ENCODE measurements around the gene DFFB.

The DFFB gene

DNA sequence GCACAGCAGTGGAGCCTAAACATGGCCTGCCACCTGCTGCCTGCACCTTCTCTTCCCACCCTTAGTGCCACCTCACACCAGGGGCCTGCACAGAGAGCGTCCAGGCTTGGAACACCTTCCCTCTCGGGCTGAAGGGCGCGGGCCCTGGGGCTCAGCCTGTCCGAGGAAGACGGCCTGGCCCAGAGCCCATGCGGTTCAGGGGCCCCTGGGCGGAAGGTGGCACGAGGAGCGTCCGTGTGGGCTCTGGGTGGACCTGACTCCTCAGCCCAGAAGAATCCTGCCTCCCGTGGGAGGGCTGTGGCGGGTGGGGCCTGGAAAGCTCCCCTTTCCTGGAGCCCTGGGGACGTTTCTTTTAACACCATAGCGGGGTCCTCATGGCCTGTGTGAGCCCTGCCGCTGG, 19.4 kb downstream of the DFFB start:
- no peak for DNase-seq

- no peak for DNase-seq
Observed at GRCh38 chr1:3879099-3879498, 21.8 kb downstream of the DFFB start.

- no peak for DNase-seq
Observed at GRCh38 chr1:3879787-3880428, 22.6 kb downstream of the DFFB start.

- DNase-seq, result no peak
Observed at GRCh38 chr1:3880429-3881192, 23.3 kb downstream of the DFFB start.

DNA sequence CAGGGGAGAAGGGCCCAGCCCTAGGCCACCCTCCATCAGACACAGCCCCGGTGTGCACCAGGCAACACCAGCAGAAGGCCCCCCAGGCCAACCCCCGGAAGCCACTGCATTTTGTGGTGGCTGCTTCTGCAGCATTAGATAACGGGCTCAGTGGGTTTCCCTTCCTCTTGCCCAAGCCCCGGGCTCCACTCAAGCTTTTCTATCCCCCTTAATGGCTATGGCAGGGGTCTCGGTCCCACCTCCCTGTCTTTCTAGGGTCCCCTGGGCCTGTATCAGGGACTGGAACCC, 23.9 kb downstream of the DFFB start:
- no peak for DNase-seq

GRCh38 chr1:3883194-3883925, 26.1 kb downstream of the DFFB start:
- DNase-seq, result no peak

GRCh38 chr1:3884966-3885365, 27.7 kb downstream of the DFFB start:
- DNase-seq, result no peak

DNA sequence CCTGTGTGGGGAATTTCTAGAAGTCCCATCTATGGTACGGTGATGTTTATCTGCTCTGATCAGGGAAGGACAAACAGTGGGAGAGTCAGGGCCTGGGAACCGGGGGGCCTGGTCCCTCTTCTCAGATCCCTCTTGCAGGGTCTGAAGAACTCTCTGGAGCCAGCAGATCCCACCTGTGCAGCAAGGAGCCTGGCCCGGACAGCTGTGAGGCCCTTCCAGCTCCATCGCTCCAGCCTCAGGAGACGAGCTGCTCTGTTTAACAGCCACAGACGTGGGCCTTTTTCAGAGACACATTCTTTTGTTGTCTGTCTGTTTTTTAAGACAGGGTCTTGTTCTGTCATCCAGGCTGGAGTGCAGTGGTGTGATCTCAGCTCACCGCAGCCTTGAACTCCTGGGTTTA, 28.3 kb downstream of the DFFB start:
- no peak for DNase-seq

- DNase-seq, result no peak
Observed at GRCh38 chr1:3886106-3886670, 28.9 kb downstream of the DFFB start.

DNA sequence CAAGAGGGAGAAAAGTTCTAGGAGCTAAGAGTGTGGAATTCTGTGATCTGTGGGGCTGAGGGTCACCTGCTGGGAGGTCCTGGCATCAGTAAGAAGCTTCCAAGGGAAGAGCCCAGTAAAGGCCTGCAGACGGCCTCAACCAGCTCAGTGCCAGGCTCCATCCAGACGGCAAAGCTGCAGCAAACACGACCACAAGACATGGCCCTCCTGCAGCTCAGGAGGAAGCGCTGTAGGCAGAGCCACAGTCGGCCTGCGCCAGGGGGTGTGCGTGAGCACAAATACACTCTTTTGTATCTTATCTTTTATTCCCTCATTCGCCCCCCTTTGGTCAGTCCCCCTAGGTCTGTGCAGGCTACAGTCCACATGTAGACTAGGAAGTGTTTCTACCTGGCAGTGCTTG, 29.4 kb downstream of the DFFB start:
- DNase-seq, result no peak

GRCh38 chr1:3888301-3888700, 31.0 kb downstream of the DFFB start:
- no peak for DNase-seq

DNA sequence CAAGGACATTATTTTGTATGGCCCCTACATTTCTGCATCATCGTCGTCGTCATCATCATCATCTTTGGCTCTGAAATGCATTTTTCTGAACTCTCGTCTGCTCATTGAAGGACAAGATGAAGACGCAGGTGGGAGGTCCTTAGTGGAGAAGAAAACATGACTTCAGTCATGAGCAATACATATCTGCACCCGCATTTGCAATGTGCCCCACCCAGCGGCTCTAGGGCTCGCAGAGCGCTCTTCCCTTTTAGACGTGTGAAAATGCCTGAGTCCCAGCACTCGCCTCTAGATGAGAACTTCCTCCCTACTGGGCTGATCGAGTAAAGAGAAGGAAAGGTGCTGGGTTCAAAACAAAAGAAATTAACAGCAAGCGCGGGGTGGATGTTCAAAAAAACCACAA, 32.7 kb downstream of the DFFB start:
- no peak for DNase-seq

DNA sequence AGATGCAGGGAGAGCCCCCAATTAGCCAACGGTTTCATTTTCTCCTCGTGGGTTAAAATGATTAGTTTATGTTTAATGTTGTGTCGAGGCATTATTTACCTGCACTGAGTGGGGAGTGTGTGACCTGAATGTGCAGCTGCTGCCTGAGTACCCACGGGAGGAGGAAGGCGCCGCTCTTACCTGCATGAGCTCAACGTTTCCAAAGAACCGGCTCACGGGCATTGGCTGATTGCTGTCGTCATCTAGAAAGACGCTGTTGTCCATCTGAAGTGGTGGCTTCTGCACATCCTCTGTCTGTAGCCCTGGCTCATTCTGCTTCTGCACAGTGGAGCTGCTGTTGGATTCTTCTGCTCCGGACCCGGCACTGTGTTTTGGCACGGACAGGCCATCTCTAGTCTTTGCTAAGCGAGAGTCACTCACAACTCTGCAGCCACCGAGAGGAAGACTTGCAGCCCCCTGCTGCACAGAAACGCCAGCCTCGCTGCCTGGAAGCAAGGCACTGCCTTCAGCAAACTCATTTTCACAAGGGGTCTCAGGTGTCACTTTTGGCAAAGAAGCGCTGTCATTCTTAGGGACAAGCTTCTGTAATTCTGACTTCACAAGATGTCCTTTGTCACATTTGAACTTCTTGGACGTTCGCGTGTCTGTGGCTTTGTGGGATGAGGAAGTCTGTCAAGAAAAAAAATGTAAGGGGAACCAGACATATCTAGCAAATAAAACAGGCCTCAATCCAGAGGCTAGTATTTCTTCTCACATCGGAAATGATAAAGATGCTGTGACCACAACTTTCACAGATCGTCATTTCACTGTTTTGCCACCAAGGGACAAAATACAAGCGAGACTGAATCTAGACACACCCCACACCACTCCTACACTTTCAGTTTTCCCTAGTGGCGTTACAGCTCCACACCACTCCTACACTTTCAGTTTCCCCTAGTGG, 33.4 kb downstream of the DFFB start:
- DNase-seq, result no peak

GRCh38 chr1:3891329-3891865, 34.1 kb downstream of the DFFB start:
- DNase-seq, result no peak

DNA sequence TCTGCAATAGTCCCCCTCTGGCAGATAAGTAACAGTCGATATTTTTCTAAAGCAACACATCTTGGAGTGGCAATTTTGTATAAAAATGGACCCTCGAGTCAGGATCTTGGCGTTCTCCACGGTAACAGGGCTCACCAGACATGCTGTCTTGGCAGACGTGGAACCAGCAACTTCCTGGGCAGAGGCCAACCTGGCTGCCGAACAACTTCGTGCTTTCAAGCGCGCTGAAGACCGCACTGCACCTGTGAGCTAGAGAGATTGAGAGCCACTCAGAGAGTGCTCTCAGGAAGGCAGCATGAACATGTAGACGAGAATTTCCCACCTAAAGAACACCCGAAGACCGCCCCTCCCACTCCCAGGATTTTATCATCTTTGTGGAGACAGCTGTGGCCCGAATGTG, 35.5 kb downstream of the DFFB start:
- no peak for DNase-seq

DNA sequence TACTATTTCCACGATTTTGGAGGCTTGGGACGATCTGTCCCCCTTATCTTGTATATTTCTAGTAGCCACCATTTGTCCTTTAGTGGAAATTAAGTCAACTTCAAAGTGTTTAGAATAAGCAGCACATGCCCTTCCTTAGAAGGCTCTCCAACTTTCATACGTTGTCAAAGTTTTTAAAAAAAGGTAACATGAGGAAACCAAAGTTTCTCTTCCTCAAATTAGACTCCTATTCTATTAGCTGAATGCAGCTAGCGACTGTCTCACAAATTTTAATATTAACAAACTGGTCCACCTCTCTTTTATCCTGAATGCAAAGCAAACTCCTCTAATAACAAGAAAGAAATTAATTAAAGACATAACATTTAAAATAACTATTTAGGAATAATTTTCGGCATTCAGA, 35.9 kb downstream of the DFFB start:
- no peak for DNase-seq

- DNase-seq, result no peak
Observed at GRCh38 chr1:3894626-3895278, 37.5 kb downstream of the DFFB start.

GRCh38 chr1:3895279-3895950, 38.1 kb downstream of the DFFB start:
- no peak for DNase-seq

- DNase-seq, result no peak
Observed at GRCh38 chr1:3895951-3896325, 38.7 kb downstream of the DFFB start.

- no peak for DNase-seq
Observed at GRCh38 chr1:3896396-3897000, 39.2 kb downstream of the DFFB start.

DNA sequence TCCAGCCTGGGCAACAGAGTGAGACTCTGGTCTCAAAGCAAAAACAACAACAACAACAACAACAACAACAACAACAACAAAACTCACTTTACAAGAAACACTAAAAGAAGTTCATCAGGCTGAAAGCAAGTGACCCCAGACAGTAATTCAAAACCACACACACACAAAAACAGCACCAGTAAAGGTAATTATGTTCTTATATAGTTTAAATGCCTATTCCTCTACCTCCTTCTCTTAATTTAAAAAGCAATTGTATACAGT, 41.1 kb downstream of the DFFB start:
- DNase-seq, result no peak
